ENCODE measurements around the gene TTLL10.

DNA sequence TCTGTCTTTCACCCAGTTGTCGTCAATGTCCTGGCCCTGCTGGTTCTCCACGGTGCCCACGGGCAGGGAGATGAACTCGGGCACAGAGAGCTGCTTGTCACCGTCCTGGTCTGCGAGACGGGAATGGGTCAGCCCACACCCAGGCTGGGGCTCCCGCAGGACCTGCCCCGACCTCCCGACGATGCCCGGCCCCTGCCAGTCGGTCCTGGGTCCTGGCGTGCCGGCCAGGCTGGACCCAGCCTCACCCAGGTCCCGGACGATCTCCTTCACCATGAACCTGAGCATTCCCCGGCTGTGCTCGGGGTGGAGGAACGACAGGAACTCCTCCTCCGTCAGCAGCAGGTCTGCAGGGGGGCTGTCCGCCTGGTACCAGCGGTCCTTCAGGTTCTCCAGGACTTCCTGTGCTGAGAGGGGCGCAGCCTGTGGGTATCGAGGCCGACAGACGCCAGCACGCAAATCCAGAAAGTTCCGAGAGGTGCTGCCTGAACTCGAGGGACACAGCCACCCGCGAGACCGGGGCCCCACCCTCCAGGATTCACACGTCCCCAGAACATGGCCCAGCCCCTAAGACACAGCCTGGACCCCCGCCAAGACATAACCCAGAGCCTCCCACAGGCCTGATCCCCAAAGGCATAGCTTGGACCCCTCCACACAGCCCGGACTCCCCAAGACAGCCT, 45.0 kb downstream of the TTLL10 start:
- TF ChIP-seq, protein P1, sequence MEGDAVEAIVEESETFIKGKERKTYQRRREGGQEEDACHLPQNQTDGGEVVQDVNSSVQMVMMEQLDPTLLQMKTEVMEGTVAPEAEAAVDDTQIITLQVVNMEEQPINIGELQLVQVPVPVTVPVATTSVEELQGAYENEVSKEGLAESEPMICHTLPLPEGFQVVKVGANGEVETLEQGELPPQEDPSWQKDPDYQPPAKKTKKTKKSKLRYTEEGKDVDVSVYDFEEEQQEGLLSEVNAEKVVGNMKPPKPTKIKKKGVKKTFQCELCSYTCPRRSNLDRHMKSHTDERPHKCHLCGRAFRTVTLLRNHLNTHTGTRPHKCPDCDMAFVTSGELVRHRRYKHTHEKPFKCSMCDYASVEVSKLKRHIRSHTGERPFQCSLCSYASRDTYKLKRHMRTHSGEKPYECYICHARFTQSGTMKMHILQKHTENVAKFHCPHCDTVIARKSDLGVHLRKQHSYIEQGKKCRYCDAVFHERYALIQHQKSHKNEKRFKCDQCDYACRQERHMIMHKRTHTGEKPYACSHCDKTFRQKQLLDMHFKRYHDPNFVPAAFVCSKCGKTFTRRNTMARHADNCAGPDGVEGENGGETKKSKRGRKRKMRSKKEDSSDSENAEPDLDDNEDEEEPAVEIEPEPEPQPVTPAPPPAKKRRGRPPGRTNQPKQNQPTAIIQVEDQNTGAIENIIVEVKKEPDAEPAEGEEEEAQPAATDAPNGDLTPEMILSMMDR (IDR thresholded peaks at IDR 0.05; ENCODE audit: poor library complexity, severe bottlenecking) = no peak
- no peak for TF ChIP-seq SMC3 (conservative IDR thresholded peaks at IDR 0.05; ENCODE audit: poor library complexity)
